Esophagus muscularis mucosa (tissue), 4 donors: ENCODE data around the gene CNTRL. TPM values are rescaled to one million over a fixed set of nuclear protein-coding genes. Genes with fewer than 3 reads are reported as not detected.
A peak's percentile ranks its signal among the peaks of the same experiment; 100 is the strongest.
"Not testable (repeated sequence)": the region's sequence is repeated elsewhere in the genome, so short reads cannot be mapped to it uniquely, and the experiment has no call there.

Source experiments
- DNase-seq: peaks from one replicate; pipeline ENCODE4 v3.0.0-alpha.2; 2017; ENCODE audit errors: extremely low spot score
- H3K27ac ChIP-seq, 4 donors: fragments of 200-600 bp; sonication (generic); replicated peaks in 1 of 4; 1 replicate in 3 of 4; 2 replicates in 1 of 4; pipeline ENCODE4 v1.5.1; 2016 to 2019; ENCODE audit warnings: mild to moderate bottlenecking in 1 of 4
- H3K27me3 ChIP-seq, 4 donors: fragments of 200-600 bp; sonication (generic); one replicate each; pipeline versions ENCODE4 v1.5.1 to v1.6.0; 2016 to 2019
- H3K36me3 ChIP-seq, 4 donors: fragments of 200-600 bp; sonication (generic); one replicate each; pipeline ENCODE4 v1.5.1; 2016 to 2019
- H3K4me1 ChIP-seq, 4 donors: fragments of 200-600 bp; sonication (generic); one replicate each; pipeline ENCODE4 v1.5.1; 2016 to 2019
- H3K4me3 ChIP-seq, 4 donors: fragments of 200-600 bp; sonication (generic); 1 replicate in 2 of 4; 2 replicates in 2 of 4; pipeline ENCODE4 v1.5.1; 2016 to 2019; ENCODE audit warnings: mild to moderate bottlenecking in 4 of 4, moderate library complexity in 1 of 4
- H3K9me3 ChIP-seq, 4 donors: fragments of 200-600 bp; sonication (generic); 1 replicate in 3 of 4; 2 replicates in 1 of 4; pipeline ENCODE4 v1.5.1; 2016 to 2019
- EP300 ChIP-seq: sonication (generic); formaldehyde crosslinking; IDR thresholded peaks from one replicate; pipeline ENCODE4 v1.6.1; 2017; ENCODE audit warnings: antibody characterized with exemption
- POLR2A ChIP-seq: fragments of 450-650 bp; IDR thresholded peaks from one replicate; pipeline ENCODE4 v1.6.1; 2017; ENCODE audit warnings: antibody characterized with exemption, moderate library complexity, mild to moderate bottlenecking, low read depth
- POLR2AphosphoS5 ChIP-seq, 2 donors: sonication (generic); formaldehyde crosslinking; IDR thresholded peaks; one replicate each; pipeline ENCODE4 v1.6.1; 2017; ENCODE audit warnings: antibody characterized with exemption in 2 of 2
- WGBS: methylation state at CpG from one replicate; pipeline ENCODE4 v1.1.5; 2018; 5-methylcytosine and 5-hydroxymethylcytosine counted together
- intact Hi-C: fragments of 100-400 bp; cut with DNase I; formaldehyde crosslinking; loops from one replicate; pipeline ENCODE4 v1.15.1; 2023
- total RNA-seq, 4 donors: library from RNA; depleted of rRNA; stranded (reverse); fragments of >200 nt; gene quantifications; one replicate each; pipeline versions ENCODE4 v1.1.0 to v1.2.1, GENCODE V29; 2016
- TF ChIP-seq, protein P1 (sequence below), 3 experiments: fragments of 200-600 bp in 2 of 3; fragments of 450-650 bp in 1 of 3; sonication (generic) in 2 of 3; IDR thresholded peaks; one replicate each; pipeline ENCODE4 v1.5.1; 2017 to 2019; ENCODE audit warnings: antibody characterized with exemption in 3 of 3, mild to moderate bottlenecking in 2 of 3, moderate library complexity in 1 of 3

The CNTRL gene
- total RNA-seq, 4 donors from 2014 or later: 7.8 to 14.1 (median 11.2) TPM

DNA sequence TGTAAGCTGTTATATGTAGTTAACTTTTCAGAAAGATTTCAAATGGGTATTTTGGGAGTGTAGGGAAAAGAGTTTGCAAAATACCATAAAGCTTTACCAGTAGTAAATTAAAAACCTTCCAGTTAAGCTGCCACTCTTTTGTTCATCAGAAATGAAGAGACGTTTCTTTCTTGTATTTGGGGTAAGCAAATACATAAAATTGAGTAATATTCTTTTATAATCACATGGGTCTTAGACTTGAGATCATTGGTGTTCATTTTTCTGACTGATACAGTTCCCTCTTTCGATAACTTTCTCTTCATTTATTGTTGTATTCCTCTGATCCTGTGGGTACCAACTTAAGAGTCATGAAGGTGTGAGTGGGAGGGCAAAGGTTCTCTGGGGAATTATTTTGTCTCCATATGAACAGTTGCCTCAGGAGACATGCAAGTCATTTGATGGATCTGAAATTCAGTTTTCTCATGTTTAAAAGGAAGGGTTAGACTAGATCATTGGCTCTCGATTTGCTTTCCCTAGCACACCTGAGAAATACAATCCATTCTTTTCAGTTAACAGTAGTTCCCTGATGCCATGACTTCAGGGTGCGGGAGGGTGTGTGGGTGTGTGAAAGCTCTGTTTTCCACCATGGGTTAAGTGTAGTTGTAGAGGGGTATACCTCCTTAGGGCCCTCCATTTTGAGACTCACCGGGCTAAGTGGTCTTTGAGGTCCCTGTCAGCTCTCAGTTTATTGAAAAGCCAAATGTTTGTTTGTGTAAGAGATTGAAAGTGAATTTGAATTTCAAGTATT, 47.7 kb downstream of the CNTRL start:
- Histone ChIP-seq H3K9me3 (no peaks in the 10 kb centered on the region), H3K36me3 (peaks cover 0 to 19% (median 7%) of the 10 kb centered on the region in 4 donors), H3K27ac (peak overlapping the region; percentile 62 to 78 (median 66)), H3K4me1 (peaks cover 7 to 23% (median 13%) of the 10 kb centered on the region in 4 donors), H3K4me3 (peak overlapping the region; percentile 44 to 55 (median 49)), H3K27me3 (no peaks in the 10 kb centered on the region)
- 57% methylated on average over 5 of the region's 5 CpGs for WGBS
- TF ChIP-seq EP300 (no peak), POLR2A (no peak), POLR2AphosphoS5 (IDR thresholded peaks at IDR 0.05) (no peak)
- TF ChIP-seq, protein P1, sequence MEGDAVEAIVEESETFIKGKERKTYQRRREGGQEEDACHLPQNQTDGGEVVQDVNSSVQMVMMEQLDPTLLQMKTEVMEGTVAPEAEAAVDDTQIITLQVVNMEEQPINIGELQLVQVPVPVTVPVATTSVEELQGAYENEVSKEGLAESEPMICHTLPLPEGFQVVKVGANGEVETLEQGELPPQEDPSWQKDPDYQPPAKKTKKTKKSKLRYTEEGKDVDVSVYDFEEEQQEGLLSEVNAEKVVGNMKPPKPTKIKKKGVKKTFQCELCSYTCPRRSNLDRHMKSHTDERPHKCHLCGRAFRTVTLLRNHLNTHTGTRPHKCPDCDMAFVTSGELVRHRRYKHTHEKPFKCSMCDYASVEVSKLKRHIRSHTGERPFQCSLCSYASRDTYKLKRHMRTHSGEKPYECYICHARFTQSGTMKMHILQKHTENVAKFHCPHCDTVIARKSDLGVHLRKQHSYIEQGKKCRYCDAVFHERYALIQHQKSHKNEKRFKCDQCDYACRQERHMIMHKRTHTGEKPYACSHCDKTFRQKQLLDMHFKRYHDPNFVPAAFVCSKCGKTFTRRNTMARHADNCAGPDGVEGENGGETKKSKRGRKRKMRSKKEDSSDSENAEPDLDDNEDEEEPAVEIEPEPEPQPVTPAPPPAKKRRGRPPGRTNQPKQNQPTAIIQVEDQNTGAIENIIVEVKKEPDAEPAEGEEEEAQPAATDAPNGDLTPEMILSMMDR (IDR thresholded peaks at IDR 0.05): no peak
- no peak for DNase-seq
- intact Hi-C loops: loop anchor here (5.0 kb wide), 1 partner anchor 45 kb away; no protein-coding TSS in a partner anchor

DNA sequence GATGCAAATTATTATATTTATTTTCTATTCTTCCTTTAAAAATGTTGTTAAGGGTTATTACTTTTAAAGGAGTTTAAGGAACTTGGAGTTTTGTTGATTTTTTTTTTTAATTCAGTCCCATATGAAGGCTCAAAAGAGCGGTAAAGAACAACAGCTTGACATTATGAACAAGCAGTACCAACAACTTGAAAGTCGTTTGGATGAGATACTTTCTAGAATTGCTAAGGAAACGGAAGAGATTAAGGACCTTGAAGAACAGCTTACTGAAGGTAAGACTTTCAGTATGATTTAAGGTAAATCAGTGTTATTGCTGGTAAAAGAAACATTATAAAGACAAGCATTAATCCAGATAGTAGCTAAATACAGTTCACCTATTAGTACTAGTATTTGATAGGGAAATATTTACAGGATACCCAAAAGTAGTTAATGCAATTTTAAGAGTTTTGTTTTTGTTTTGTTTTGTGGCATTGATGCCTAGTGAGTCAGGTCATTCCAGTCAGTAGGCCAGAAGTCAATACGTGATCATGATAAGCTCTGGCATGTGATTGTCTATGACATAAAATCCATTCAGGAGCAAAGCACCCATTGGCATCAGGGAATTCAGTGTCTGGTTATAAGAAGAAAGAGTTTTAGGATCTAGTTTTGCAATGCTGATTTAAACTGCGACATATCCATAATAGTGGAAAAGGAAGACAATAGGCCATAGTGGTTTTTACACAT, 49.2 kb downstream of the CNTRL start:
- intact Hi-C loops: loop anchor here (5.0 kb wide), 1 partner anchor 47 kb away; no protein-coding TSS in a partner anchor
- 92% methylated on average over 5 of the region's 5 CpGs for WGBS
- no peaks in the 10 kb centered on the region for H3K9me3 ChIP-seq
- no peak overlapping the region for H3K4me3 ChIP-seq
- no peak for DNase-seq
- no peak overlapping the region for H3K27ac ChIP-seq
- no peaks in the 10 kb centered on the region for H3K27me3 ChIP-seq
- TF ChIP-seq POLR2AphosphoS5 (IDR thresholded peaks at IDR 0.05) (no peak), EP300 (no peak), POLR2A (no peak)
- TF ChIP-seq, protein P1 (IDR thresholded peaks at IDR 0.05): no peak
- peaks cover 7 to 23% (median 13%) of the 10 kb centered on the region in 4 donors for H3K4me1 ChIP-seq
- H3K36me3 ChIP-seq: peaks cover 0 to 19% (median 9%) of the 10 kb centered on the region in 4 donors

DNA sequence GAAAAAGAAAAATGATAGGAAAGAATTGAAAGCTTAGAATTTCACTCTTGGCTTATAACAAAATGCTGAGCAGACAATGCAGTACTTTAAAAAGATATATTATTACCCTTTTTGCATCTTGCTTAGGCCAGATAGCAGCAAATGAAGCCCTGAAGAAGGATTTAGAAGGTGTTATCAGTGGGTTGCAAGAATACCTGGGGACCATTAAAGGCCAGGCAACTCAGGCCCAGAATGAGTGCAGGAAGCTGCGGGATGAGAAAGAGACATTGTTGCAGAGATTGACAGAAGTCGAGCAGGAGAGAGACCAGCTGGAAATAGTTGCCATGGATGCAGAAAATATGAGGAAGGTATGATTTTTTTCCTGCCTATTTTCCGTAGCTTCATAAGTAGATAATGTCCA, 50.8 kb downstream of the CNTRL start:
- TF ChIP-seq, protein P1 (IDR thresholded peaks at IDR 0.05): no peak
- no peak for TF ChIP-seq EP300
- TF ChIP-seq POLR2A: no peak
- TF ChIP-seq POLR2AphosphoS5 (IDR thresholded peaks at IDR 0.05): no peak
- DNase-seq: no peak
- intact Hi-C loops: no loop called here

DNA sequence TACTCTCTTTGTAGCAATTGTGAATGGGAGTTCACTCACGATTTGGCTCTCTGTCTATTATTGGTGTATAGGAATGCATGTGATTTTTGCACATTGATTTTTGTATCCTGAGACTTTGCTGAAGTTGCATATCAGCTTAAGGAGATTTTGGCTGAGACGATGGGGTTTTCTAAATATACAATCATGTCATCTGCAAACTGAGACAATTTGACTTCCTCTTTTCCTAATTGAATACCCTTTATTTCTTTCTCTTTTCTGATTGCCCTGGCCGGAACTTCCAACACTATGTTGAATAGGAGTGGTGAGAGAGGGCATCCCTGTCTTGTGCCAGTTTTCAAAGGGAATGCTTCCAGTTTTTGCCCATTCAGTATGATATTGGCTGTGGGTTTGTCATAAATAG, 54.6 kb downstream of the CNTRL start:
- H3K27ac ChIP-seq, intact Hi-C loops, DNase-seq, H3K4me1 ChIP-seq, H3K9me3 ChIP-seq, H3K4me3 ChIP-seq, H3K27me3 ChIP-seq: not testable (repeated sequence)
- 75% methylated on average over 3 of the region's 3 CpGs for WGBS
- H3K36me3 ChIP-seq: peaks cover 0 to 36% (median 14%) of the 10 kb centered on the region in 4 donors

More for the DNA sequence above, 50.8 kb downstream of the CNTRL start:
- H3K27ac ChIP-seq: no peak overlapping the region
- peaks cover 0 to 19% (median 9%) of the 10 kb centered on the region in 4 donors for H3K36me3 ChIP-seq
- peaks cover 7 to 21% (median 13%) of the 10 kb centered on the region in 4 donors for H3K4me1 ChIP-seq
- H3K9me3 ChIP-seq: no peaks in the 10 kb centered on the region
- no peak overlapping the region for H3K4me3 ChIP-seq
- 44% methylated on average over 3 of the region's 3 CpGs for WGBS
- no peaks in the 10 kb centered on the region for H3K27me3 ChIP-seq

DNA sequence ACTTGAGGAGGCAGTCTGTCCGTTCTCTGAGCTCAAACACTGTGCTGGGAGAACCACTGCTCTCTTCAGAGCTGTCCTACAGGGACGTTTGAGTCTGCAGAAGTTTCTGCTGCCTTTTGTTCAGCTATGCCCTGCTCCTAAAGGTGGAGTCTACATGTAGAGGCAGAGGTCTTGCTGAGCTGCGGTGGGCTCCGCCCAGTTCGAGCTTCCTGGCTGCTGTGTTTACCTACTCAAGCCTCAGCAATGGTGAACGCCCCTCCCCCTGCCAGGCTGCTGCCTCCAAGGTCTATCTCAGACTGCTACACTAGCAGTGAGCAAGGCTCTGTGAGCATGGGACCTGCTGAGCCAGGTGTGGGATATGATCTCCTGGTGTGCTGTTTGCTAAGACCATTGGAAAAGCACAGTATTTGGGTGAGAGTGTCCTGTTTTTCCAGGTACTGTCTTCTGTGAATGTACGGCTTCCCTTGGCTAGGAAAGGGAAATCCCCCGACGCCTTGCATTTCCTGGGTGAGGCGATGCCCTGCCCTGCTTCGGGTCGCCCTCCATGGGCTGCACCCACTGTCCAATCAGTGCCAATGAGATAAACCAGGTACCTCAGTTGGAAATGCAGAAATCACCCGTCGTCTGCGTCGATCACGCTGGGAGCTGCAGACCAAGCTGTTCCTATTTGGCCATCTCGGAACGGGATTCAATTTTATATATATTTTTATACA, 58.5 kb downstream of the CNTRL start:
- no peak overlapping the region for H3K4me3 ChIP-seq
- intact Hi-C loops: no loop called here

More for the DNA sequence above, 58.5 kb downstream of the CNTRL start:
- DNase-seq: no peak
- TF ChIP-seq, protein P1 (IDR thresholded peaks at IDR 0.05): no peak
- TF ChIP-seq EP300 (no peak), POLR2A (no peak), POLR2AphosphoS5 (IDR thresholded peaks at IDR 0.05) (no peak)
- peaks cover 0 to 43% (median 13%) of the 10 kb centered on the region in 4 donors for H3K36me3 ChIP-seq
- H3K4me1 ChIP-seq: no peaks in the 10 kb centered on the region
- H3K27me3 ChIP-seq: no peaks in the 10 kb centered on the region
- no peak overlapping the region for H3K27ac ChIP-seq
- 92% methylated on average over 18 of the region's 19 CpGs for WGBS
- no peaks in the 10 kb centered on the region for H3K9me3 ChIP-seq
